Fibroblast of skin of right quadriceps (primary cell): ENCODE measurements around the gene SLC39A9.
"Not testable (repeated sequence)": the region's sequence is repeated elsewhere in the genome, so short reads cannot be mapped to it uniquely, and the experiment has no call there.

Source experiments
- DNase-seq: peaks from one replicate; pipeline ENCODE4 v3.0.0-alpha.2; 2013

The SLC39A9 gene

DNA sequence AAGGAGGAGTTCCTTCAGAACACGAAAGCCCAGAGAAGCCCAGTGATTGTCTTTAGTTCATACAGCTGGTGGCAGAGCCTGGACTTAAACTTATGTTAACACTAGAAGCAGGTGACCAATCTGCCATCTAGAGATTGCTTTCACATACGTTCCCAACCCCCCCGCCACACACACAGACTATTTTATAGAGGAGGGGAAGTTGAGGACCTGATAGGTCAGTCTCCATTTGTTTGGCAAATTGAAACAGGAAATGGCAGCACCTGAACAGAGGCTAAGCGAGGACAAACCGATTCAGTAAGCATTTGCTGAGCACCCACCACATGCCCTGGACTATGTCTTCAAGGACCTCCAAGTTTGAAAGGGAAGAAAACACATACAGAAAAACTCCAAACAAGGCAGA lies 81.2 kb downstream of the SLC39A9 start:
- no peak for DNase-seq

DNA sequence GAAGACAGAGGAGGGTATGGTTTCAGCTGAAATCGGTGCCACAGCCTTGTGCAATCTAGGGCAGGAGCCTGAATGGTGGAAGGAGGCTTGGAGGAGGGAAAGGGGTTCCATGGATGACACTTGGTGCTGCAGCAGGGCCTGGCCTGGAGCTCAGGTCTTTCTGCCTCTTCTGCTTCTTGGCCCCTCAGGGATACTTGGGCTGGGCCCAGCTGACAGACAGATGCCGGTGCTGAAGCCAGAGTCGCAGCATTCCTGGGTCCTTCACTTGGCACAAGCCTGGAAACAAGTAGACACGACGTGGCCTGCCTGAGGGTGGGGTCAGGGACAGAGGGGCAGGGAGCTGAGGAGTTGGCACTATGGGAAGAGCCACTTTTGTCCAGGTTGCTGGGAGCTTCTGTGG lies 81.6 kb downstream of the SLC39A9 start:
- DNase-seq, result no peak

DNA sequence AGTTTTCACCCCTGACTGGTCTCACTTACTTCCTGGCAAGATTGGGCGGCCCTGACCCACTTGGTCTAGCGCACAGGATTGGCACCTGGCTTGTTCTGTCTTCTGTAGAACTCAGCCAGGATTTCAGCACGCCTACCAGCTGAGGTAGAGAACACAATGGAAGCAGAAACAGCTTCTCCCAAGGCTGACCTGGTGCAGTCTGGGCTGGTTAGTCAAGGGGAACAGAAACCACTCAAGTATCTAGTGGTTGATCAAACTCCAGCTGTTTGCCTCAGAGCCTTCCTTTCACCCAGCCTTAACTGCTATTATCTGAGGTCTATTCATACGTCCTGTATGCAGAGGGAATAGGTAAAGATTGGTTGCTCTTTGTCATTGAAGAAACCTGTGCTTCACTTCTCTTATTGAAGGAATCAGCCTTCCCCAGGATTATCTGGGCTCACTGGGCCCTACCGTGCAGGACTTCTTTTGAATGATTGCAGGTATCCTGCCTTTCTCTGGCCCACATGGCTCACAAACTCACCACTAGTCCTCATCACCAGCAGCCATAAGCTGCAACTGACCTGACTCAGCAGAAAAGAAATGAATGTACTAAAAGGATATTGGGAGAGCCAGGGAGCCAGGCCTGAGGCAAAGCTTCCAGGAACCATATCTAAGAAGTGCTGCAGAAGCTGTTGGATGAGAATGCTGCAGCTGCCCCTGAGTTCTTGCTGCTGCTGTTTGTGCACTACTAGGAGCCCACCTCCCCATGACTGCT lies 83.5 kb downstream of the SLC39A9 start:
- no peak for DNase-seq

DNA sequence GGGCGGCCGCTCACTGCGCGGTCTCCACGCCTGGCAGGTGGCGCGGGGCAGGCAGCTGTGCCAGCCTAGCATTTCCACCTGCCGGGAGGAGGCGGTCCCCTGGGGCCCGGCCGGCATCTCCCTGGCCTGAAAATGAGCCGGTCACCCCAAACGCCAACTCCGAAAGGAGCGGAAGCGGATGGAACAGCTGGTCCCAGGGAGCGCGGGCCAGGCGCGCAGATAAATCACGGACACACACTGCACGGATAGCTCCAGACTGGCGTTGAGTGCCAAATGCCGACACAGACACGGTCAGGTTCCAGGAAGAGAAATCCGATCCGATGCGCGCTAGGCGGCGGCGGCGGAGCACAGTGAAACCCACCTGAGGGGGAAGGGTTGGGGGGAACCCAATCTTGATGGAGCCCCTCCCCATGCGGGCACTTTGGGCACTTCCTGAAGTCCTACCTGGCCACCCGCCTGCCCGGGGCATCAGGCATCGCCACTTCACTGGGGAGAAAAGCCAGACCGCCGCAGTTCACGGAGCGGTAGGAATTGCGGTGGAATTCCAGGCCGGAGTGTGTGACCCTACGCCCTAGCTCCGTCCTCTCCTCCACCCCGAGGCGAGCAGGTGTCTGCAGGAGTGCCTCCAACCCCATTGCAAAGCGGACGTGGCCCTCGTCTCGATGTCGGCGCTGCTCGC lies 85.4 kb downstream of the SLC39A9 start:
- no peak for DNase-seq

DNA sequence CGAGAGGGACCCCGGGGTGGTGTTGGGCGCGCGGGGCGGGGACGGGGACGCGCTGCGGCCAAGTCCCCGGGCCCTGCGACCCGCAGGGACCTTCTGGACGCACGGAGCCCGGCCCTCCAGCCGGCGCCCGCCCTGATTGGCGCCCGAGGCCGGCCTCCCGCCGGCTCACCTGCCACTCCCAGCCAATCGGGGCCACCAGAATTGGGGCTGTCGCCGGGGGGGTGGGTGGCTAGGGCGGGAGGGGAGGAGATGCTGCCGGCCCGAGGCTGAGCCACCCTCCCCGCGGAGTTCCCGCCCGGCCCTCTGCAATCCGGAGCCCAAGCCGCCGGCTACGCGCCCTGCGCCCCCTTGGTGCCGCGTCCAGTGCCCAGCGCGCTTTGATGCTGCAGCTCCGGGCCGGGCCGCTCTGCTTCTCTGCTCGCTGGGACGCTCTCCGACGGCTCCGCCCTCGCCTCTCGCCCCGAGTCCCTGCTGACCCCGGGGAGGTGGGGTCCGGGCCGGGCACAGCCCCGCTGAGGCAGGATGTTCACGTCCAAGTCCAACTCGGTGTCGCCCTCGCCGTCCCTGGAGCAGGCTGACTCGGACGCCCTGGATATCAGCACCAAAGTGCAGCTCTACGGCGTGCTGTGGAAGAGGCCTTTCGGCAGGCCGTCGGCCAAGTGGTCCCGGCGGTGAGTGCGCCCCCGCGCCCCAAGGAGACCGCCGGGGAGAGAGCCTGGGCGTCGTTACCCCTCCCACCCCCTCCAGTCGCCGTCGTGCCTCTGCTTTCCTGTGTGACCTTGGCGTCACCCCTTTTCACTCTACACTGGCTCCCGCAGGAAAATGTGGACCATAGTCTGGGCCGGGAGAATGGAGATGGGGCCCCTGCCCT lies 86.2 kb downstream of the SLC39A9 start, which contains the start of gene PLEKHD1:
Gene PLEKHD1, plus strand, starts transcription at position 285 of the 871 bp plus-strand sequence. Its CDS starts 238 bp downstream, at position 523.
- DNase-seq, result no peak

DNA sequence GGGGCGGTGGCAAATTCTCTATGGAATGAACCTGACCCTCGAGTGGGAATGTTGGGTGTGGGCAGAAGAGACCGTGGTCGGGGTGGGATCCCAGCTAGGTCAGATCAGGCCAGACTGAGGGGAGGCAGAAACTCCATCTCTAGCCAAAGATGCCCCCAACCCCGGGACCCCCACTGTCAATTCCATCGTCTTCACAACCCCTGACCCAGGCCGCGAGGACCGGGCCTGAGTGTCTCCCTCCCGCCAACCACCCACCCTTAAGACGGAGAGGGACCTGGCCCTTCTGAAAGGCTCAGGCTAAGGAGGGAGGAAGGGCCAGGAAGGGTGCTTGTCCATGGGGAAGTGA lies 86.8 kb downstream of the SLC39A9 start:
- no peak for DNase-seq

DNA sequence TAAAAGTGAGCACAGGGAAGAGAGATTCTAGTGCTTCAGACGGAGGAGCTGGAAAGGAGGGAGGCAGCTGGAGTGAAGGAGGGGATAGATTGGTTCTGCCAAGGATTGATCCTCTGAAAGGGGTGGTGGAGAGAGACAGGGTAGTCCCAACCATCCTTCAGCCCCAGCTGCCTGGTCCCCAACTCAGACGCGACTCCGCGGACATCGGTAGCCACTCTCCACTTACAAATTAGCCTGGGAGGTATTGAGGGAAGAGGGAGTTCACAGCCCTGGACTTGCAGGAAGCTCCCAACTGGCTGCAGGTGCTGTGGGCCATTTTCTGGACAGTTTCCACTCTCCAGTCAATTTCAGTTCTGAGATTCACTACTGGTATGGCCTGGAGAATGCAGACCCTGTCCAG lies 87.2 kb downstream of the SLC39A9 start:
- no peak for DNase-seq

DNA sequence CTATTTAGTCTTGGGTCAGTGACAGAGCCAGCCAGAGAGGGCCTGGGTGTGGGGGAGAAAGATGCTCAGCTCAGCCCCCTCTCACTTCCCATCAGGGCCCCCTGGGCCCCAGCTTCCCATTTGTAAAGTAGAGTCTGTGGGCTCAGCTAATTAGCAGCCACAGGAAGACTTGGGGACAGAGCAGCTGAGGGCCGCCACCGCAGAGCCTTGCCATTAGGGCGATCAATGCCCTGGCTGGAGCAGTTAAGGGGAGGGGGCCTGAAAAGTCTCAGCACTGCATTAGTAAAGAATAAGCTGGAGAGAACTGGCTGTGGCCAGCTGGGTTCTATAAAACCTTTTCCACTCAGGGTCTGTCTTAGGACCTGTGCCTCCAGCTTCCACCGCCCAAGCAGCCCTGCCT lies 88.7 kb downstream of the SLC39A9 start:
- DNase-seq, result no peak

DNA sequence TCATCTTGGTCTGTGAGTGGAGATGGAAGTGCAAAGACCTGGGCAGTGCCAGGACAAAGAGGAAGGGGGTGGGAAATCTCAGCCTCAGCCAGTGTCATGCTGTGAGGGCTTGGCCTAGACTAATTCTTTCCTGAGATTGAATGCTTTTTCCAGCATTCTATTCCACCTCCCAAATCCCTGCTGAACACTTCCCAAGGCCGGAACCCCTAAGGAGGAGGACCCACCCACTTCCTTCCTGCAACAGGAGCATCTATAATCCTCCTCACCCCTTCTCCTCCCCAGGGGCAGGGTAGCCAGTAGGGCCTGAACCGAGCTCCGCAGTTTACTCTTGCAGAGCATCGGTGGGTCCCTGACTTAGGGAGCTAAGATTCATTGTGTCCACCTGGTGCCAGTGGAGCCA lies 89.3 kb downstream of the SLC39A9 start:
- DNase-seq, result no peak

DNA sequence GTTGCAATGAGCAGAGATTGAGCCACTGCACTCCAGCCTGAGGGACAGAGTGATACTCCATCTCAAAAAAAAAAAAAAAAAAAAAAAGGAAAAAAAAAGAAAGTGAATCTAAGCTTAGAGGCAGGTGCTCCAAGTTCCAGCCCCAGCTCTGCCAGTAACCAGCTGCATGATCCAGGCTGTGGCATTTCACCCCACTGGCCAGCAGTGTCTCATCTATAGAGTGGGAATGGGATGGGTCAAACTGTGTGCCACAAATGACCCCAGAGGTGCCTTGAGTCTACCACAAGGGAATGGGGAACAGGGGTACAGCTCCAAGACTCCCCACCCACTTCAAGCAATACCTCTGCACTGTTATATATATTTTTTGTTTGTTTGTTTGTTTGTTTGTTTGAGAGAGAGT lies 91.0 kb downstream of the SLC39A9 start:
- DNase-seq, result no peak

DNA sequence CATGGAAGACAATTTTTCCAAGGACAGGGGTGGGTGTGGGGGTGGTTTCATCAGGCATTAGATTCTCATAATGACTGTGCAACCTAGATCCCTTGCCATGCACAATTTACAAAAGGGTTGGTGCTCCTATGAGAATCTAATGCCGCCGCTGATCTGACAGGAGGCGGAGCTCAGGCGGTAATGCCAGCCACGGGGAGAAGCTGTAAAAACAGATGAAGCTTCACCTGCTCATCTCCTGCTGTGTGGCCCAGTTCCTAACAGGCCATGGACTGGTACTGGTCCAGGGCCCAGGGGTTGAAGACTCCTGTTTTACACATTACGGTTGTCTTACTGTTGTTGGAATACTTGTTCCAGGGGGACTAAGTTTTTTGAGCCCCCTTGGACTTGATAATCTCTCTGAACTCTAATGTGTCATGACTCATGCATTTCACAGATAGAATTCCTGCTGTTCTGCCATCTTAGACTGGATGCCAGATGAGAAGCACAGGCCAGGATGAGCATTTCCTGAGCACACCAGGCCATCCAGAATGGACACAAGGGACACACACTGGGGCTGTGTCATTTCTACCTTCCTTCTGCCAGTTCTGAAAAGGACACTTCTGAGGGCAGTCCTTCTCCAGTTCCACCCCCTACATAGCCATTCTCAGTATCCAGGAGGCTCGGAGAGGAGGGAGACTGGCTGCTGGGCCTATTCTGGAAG lies 91.9 kb downstream of the SLC39A9 start:
- no peak for DNase-seq

DNA sequence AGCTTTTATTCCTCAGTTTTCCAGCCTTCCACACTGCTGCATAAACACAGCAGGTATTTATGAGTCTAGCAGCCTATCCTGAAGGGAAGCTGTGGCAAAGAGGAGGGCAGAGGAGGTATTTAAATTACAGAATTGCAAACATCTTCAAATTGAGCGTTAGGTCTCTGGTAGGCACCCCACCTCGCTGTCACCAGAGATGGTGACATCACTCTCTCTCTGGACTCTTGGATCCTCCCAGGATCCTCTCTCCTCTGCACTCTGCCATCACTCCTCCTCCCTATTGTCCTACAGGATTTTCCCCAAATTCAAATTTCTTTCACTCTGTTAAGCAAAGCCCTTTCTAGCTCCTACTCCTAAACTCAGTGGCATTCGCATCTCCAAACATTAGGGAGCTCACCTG lies 92.7 kb downstream of the SLC39A9 start:
- DNase-seq, result no peak

DNA sequence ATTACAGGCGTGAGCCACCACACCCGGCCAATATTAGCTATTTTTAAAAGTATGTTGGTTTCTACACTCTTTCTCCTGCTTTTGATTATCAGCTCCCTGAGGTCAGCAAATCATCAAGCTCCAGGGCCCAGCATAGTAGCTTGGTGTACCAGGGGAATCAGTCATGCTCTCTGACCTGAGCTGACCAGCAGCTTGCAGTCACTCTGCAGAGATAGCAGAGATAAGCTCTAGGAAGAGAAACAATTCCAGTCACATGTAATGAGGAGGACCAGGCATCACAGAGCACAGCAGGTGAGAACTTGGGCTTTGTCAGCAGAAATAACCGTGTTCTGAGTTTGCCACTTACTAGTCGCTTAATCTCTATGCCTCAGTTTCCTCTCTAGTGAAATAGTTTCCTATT lies 94.5 kb downstream of the SLC39A9 start:
- DNase-seq, result no peak

DNA sequence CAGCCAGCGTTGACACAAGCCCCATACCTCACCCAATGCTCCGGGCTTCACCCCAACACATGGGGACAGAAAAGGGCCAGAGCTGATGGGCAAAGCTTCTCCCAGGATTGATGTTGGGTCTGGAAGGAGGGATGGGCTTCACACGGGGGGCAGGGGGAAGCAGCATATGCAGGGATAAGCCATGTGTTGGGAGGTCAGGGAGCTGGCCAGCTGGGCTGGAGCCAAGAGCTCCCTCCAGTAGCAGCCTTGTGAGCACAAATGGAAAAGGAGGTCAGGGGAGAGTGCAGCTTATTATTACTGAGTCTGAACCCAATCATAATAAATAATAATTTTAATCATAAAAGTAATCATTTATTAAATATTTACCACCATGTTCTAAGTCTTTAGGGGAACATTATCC lies 95.3 kb downstream of the SLC39A9 start:
- no peak for DNase-seq

DNA sequence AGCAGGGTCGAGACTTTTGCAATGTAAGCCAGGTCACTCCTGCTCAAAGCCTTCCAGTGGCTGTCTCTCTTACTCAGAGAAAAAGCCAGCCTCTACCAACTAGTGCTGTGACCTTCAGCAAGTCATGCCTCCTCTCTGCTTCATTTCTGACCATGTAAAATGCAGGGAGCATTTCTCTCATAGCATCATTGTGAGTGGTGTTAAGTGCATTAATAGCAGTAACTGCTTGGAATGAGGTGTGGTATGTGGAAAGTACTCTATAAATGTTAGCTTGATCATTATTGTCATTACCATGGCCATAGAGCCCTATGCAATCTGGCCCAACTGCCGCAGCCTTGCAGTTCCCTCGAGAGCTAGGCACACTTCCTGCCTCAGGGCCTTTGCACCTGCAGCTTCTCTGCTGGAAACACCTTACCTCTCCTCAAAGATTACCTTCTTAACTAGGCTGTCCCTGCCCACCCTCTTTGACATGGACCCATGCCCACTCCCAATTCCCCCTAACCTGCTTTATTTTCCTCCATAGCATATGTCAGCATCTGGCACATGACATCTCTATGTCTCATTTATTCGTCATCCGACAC lies 96.9 kb downstream of the SLC39A9 start:
- DNase-seq, result no peak

DNA sequence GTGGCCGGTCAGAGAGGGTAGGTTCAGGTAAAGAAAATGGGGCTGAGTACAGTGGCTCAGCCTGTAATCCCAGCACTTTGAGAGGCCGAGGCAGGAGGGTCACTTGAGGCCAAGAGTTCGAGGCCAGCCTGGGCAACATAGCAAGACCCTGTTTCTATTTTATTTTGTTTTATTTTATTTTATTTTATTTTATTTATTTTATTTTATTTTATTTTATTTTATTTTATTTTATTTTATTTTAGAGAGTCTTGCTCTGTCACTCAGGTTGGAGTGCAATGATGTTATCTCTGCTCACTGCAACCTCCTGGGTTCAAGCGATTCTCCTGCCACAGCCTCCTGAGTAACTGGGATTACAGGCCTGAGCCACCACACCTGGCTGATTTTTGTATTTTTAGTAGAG lies 99.4 kb downstream of the SLC39A9 start:
- not testable (repeated sequence) for DNase-seq

DNA sequence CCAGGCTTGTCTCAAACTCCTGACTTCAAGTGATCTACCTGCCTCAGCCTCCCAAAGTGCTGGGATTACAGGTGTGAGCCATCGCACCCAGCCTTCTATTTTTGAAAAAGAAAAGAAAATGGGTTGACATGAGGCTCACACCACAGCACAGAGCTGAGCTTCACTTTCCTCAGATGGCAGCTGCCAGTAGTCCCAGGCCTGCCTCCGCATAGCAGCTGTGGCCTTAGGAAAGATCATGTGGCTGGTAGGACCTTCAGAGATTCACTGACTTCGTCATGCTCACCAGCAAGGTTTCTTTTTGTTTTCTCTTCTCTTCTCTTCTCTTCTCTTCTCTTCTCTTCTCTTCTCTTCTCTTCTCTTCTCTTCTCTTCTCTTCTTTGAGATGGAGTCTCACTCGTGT lies 99.8 kb downstream of the SLC39A9 start:
- not testable (repeated sequence) for DNase-seq

DNA sequence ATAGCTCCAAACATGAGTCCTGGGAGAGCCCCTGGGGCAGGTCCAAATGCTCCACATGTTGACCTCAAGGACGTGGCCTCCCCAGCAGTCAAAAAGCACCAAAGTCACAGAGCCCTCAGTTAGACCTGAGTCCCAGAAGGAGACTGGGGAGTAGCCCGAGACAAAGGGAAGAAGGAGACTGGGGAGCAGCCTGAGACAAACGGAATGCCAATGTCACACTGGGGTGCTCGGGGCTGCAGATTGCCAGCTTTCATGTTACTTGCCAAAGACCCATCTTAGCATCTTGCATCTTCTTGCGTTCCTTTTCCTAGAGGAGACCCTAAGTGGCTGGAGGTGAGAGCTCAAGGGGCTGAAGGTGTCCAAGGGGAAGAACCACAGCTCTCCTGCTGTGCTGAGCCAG lies 100.9 kb downstream of the SLC39A9 start:
- no peak for DNase-seq

DNA sequence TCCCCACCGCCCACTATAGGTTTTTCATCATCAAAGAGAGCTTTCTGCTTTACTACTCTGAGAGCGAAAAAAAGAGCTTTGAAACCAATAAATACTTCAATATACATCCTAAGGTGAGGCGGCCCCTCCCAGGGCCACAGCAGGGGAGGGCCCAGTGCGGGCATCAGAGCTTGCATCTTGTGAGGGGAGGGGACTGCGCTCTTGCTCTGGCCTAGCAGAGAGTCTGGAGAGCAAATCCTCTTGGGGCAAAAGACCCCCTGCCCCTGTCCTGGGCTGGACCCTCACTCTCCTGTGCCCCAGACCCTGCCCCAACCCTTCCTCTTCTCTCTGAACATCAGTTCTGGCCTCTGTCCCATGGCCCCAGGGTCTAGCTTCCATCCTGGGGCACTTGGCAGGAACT lies 101.6 kb downstream of the SLC39A9 start:
- DNase-seq, result no peak

DNA sequence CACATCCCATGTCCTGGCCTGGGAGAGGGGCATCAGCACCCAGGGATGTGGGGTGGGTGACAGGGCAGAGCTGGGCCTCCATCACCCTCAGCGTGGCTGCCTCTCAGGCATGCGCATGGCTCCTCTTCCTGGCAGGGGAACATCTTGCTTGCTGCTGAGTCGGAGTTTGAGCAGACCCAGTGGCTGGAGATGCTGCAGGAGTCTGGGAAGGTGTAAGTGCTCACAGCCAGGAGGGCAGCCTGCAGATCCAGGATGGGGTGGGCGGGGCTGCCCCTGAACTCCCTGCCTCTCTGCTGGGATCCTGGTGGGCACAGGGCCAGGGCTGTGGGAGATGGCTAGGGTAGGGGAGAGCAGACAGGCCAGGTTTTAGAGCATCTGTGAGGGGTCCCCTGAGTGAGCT lies 102.2 kb downstream of the SLC39A9 start:
- no peak for DNase-seq

DNA sequence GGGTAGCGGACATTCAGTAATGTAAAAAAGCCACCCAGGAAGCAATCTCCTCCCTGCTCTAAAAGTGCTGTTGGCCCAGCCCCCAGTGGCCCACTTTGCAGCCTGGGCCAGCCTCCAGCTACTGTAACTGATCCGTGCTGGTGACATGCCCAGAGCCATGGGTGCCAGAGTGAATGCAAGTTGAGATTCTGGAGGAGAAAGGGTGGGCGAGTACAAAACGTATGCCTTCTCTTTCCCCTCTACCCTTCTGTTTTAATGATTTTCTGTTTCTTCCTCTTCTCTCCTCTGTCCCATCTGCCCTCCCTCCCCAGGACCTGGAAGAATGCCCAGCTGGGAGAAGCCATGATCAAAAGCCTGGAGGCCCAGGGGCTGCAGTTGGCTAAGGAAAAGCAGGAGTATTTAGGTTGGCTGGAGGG lies 102.9 kb downstream of the SLC39A9 start:
- DNase-seq, result peak; percentile 15

DNA sequence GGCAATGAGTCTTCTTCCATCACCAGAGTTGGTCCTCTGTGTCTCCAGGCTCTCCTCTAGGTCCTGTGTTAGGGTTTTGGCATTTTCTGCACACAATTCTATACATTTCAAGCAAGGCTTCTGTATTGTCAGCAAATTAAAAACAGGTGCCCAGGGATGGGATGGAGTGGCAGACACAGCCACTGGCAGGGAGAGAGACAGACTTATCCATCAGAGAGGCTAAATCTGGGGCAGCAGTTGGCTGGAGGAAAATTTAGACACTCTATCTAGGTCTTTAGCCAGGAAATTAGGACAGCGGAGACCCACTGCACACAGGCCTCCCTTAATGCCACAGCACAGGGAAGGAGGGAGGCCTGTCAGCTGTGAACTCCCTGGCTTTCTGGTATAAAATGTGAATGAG lies 106.3 kb downstream of the SLC39A9 start:
- no peak for DNase-seq
